ENCODE data around the gene VPS39. TPM values are rescaled to one million over a fixed set of nuclear protein-coding genes. Genes with fewer than 3 reads are reported as not detected.

Gene VPS39
- total and polyA plus RNA-seq, 2 of the 8 experiments (the other 6 are each of a cell fraction or from before 2014, with no cell fraction given): 34.4 to 36.6 TPM

- Histone ChIP-seq H3K23ac (ENCODE audit: insufficient read length) (no peak overlapping the region), H3K18ac (ENCODE audit: extremely low read depth, low read length) (no peak overlapping the region), H4K91ac (replicated peaks; ENCODE audit: insufficient read length, low read length) (no peak overlapping the region), H2AK5ac (ENCODE audit: low read depth, low read length) (no peak overlapping the region), H2BK5ac (ENCODE audit: low read depth, low read length) (no peak overlapping the region), H4K20me1 (replicated peaks in 1 of 2; ENCODE audit: control insufficient read depth in 1 of 2, insufficient read depth in 2 of 2, low read length in 2 of 2) (no peaks in the 10 kb centered on the region), H3K27me3 (replicated peaks in 1 of 4; ENCODE audit: control insufficient read depth in 3 of 4, extremely low read depth in 1 of 4, insufficient read depth in 3 of 4, low read length in 3 of 4) (no peaks in the 10 kb centered on the region), H3K4me2 (ENCODE audit: insufficient read depth in 1 of 2, low read depth in 2 of 2, low read length in 2 of 2) (no peak overlapping the region), H4K5ac (ENCODE audit: insufficient read length, low read depth, low read length) (no peak overlapping the region), H2BK20ac (ENCODE audit: low read length) (no peak overlapping the region), H3K79me1 (ENCODE audit: low read depth, low read length) (no peaks in the 10 kb centered on the region), H3K23me2 (ENCODE audit: low read depth, low read length) (no peaks in the 10 kb centered on the region), H3K4me1 (replicated peaks in 1 of 4; ENCODE audit: control insufficient read depth in 3 of 4, insufficient read depth in 4 of 4, low read length in 3 of 4) (no peaks in the 10 kb centered on the region), H2BK15ac (ENCODE audit: low read length) (no peak overlapping the region), H3K56ac (replicated peaks; ENCODE audit: insufficient read length, low read depth, low read length) (no peak overlapping the region), H3K4ac (replicated peaks; ENCODE audit: insufficient read length, low read depth, low read length) (no peak overlapping the region), H3K9me3 (ENCODE audit: insufficient read depth in 2 of 2, low read depth in 1 of 2, low read length in 1 of 2) (no peaks in the 10 kb centered on the region), H3K4me3 (ENCODE audit: extremely low read depth in 1 of 4, insufficient read depth in 2 of 4, low read depth in 3 of 4, low read length in 4 of 4) (no peak overlapping the region), H2BK120ac (replicated peaks; ENCODE audit: low read depth, low read length) (no peak overlapping the region), H3K9ac (replicated peaks in 1 of 4; ENCODE audit: extremely low read depth in 1 of 4, low read depth in 3 of 4, low read length in 3 of 4) (no peak overlapping the region), H2AFZ (ENCODE audit: low read length) (no peak overlapping the region), H3K27ac (ENCODE audit: low read depth, low read length) (no peak overlapping the region), H3K14ac (ENCODE audit: insufficient read length) (no peak overlapping the region), H3K36me3 (ENCODE audit: control insufficient read depth in 2 of 4, insufficient read depth in 4 of 4, low read length in 3 of 4) (no peaks in the 10 kb centered on the region), H2BK12ac (ENCODE audit: low read depth, low read length) (no peak overlapping the region), H4K8ac (ENCODE audit: extremely low read depth, insufficient read depth, low read length) (no peak overlapping the region), H3K79me2 (ENCODE audit: control insufficient read depth in 1 of 2, insufficient read depth in 2 of 2, low read length in 2 of 2) (no peaks in the 10 kb centered on the region)
- 84% methylated on average over 4 of the region's 4 CpGs; no CpG with 5 or more reads in 1 of the 2 experiments for WGBS, 2 experiments (ENCODE audit: extremely low coverage in 1 of 2, insufficient coverage in 1 of 2, insufficient read length in 1 of 2, insufficient replicate concordance in 2 of 2, low coverage in 1 of 2, low lambda C conversion rate in 2 of 2, missing lambda C conversion rate in 1 of 2)
- no peak for TF ChIP-seq CTBP2 (IDR thresholded peaks at IDR 0.05; ENCODE audit: borderline replicate concordance, insufficient read depth, insufficient read length, low read length)
- no peak for TF ChIP-seq BCL11A (IDR thresholded peaks at IDR 0.05; ENCODE audit: low read depth in 2 of 2, low read length in 2 of 2)
- TF ChIP-seq BACH1 (IDR thresholded peaks at IDR 0.05; ENCODE audit: low read length): no peak
- no peak for TF ChIP-seq NANOG (IDR thresholded peaks at IDR 0.05; ENCODE audit: insufficient read depth, low read depth, low read length, poor library complexity, severe bottlenecking)
- TF ChIP-seq CHD1 (IDR thresholded peaks at IDR 0.05; ENCODE audit: low read depth, low read length): no peak
- TF ChIP-seq CTCF (IDR thresholded peaks at IDR 0.05; ENCODE audit: control extremely low read depth in 1 of 3, insufficient read depth in 1 of 3, low read depth in 1 of 3, low read length in 3 of 3): no peak
- TF ChIP-seq YY1 (IDR thresholded peaks at IDR 0.05; ENCODE audit: low read depth, low read length): no peak
- TF ChIP-seq CBX8 (IDR thresholded peaks at IDR 0.05; ENCODE audit: borderline replicate concordance, low read depth, low read length): no peak
- TF ChIP-seq SIX5 (IDR thresholded peaks at IDR 0.05; ENCODE audit: low read depth, low read length): no peak
- no peak for DNase-seq (ENCODE audit: low read depth in 1 of 2, low spot score in 2 of 2)
- ChIA-PET POLR2A (ENCODE audit: partially characterized antibody) (no interaction called here), CTCF (ENCODE audit: partially characterized antibody) (interaction anchor here (1.2 to 2.2 kb wide), 2 partner anchors 28 to 122 kb away, joined by 3 to 19 read pairs; no protein-coding TSS in a partner anchor)
- FAIRE-seq: no peak
Observed at GRCh38 chr15:42111924-42112323, 96.2 kb downstream of the VPS39 start.
